Prostate gland (tissue), 2 donors: ENCODE results near the gene PPP1R14C.

Experiments
- POLR2A ChIP-seq: fragments of 450-650 bp; IDR thresholded peaks from one replicate; pipeline ENCODE4 v1.6.1; 2016; ENCODE audit warnings: antibody characterized with exemption, mild to moderate bottlenecking
- POLR2AphosphoS5 ChIP-seq: sonication (generic); formaldehyde crosslinking; IDR thresholded peaks from one replicate; pipeline ENCODE4 v1.6.1; 2017; ENCODE audit warnings: antibody characterized with exemption
- TF ChIP-seq, protein P1 (sequence below), 4 experiments: fragments of 200-600 bp in 2 of 4; fragments of 450-650 bp in 2 of 4; sonication (generic) in 2 of 4; IDR thresholded peaks; 1 replicate in 3 of 4; 2 replicates in 1 of 4; pipeline ENCODE4 v1.5.1; 2016 to 2019; ENCODE audit warnings: antibody characterized with exemption in 4 of 4, mild to moderate bottlenecking in 2 of 4, moderate library complexity in 2 of 4

DNA sequence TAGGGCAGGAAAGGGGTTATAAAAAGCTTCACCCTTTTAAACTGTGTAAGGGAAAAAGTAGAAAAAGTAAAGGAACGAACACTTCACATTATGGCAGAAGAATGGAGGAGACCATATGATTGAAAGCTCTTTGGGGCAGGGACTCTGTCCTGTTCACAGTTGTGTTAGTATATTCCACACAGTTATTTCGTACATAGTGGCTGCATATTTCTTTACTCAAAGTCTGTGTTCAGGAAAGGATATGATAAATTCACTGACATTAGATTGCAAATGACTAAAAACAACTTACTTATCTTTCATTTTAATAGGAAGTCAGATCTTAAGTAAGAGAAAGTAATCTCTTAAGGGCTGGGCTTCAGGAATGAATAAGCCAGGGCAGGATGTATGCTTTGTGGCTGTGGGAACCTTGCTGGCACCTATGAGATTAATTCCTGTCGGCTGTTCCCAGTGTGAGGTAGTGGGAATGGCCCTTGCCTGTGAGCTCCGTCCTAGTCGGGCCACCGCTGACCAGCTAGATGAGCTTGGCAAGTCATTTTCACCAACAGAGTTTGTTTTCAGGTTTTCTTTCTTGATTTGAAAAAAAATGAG, 11.2 kb downstream of the PPP1R14C start:
- TF ChIP-seq, protein P1, sequence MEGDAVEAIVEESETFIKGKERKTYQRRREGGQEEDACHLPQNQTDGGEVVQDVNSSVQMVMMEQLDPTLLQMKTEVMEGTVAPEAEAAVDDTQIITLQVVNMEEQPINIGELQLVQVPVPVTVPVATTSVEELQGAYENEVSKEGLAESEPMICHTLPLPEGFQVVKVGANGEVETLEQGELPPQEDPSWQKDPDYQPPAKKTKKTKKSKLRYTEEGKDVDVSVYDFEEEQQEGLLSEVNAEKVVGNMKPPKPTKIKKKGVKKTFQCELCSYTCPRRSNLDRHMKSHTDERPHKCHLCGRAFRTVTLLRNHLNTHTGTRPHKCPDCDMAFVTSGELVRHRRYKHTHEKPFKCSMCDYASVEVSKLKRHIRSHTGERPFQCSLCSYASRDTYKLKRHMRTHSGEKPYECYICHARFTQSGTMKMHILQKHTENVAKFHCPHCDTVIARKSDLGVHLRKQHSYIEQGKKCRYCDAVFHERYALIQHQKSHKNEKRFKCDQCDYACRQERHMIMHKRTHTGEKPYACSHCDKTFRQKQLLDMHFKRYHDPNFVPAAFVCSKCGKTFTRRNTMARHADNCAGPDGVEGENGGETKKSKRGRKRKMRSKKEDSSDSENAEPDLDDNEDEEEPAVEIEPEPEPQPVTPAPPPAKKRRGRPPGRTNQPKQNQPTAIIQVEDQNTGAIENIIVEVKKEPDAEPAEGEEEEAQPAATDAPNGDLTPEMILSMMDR (IDR thresholded peaks at IDR 0.05), result no peak
- TF ChIP-seq POLR2A (no peak), POLR2AphosphoS5 (no peak)
